GM19463 (cell line): ENCODE measurements around the gene RNF144A.

Experiments used
- ATAC-seq: cut with Tn5 transposase; IDR thresholded peaks from one replicate; pipeline ENCODE4 v1.9.1; 2021; ENCODE audit warnings: mild to moderate bottlenecking, moderate library complexity; ENCODE audit not compliant: unreplicated experiment

The RNF144A gene

DNA sequence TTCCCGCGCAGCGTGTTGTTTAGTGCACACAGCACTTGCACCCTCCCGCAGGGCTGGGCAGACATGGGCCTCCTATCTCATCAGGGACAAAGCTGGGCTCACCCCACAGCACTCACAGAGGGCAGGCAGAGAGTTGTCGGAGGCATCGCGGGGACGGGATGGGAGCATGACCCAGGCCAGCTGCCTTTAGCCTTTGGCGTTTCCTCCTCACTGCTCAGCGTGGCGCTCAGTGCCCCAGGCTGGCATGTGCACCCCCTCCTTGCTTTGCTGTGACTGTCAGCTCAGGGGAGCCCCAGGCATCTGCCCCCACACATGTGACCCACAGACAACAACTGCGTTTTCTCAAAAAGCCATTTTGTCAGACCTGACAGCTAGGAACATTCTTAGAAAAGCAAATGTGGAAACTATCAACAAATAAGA, 101.1 kb downstream of the RNF144A start:
- ATAC-seq: no peak

DNA sequence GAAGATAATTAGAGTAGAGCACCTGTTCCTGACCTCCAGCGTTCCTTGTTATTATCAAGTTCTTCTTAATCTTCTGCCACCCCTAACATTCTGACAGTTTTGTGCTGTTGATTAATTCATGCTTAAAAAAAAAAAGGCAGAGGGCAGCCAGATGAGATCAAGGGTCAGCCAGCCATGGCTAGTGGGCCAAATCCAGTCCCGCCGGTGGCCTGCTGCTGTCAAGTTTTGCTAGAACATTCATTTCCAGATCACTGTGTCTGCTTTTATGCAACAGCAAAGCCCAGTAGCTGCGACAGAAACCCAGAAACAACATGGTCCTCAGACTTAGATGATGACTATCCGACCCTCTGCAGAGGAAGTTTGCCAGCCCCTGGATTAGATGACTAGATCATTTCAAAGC, 101.6 kb downstream of the RNF144A start:
- ATAC-seq: no peak

DNA sequence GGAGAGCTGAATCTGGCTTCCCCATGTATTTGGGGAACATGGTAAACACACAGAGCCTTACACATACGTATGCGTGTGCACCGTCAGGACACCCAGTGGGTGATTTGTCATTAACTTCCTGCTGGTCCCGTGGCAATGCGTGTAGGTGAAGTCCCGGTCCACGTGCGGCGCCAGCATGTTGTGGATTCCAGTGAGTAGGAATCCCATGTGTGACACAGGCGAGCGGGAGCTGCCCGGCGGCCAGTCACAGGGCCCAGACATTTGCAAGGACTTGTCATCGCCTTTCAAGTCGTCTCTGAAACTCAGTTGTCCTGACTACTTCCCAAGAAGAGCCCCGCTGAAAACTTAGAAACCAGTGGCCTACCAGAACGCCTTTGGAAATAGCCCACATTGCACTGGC, 102.0 kb downstream of the RNF144A start:
- ATAC-seq: no peak

DNA sequence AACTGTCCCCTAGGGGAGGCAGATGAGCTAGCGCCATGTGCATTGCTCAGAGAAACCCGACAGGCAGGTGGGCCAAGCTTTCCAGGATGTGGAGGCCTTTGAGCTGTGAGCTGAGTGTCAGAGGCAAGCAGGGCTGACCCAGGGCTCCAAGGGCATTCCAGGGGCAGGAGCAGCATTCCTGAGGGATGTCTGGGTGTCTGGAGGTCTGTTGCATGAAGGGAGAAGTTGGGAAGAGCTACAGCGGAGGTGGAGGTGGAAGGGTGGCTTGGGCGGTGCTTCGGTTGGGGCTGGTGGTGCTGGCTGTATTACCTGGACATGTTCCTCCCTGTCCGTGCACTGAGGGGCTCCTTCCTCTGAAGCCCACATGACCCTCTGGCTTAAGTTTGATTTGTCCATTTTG, 102.8 kb downstream of the RNF144A start:
- ATAC-seq: no peak

DNA sequence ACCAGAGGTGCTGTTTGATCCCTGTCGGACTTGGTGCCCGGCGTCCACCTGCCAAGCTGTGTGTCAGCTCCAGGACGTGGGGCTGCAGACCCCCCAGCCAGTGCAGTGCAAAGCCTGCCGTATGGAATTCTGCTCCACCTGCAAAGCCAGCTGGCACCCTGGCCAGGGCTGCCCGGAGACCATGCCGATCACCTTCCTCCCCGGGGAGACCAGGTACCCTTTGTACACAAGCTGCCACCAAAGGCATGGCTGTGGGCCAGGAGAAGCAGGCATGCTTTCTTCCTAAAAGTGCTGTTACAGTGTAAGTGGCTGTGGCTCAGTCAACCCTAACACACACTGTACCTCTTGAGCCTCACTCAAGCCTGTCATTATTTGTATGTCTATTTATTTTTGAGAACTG, 103.3 kb downstream of the RNF144A start:
- no peak for ATAC-seq

DNA sequence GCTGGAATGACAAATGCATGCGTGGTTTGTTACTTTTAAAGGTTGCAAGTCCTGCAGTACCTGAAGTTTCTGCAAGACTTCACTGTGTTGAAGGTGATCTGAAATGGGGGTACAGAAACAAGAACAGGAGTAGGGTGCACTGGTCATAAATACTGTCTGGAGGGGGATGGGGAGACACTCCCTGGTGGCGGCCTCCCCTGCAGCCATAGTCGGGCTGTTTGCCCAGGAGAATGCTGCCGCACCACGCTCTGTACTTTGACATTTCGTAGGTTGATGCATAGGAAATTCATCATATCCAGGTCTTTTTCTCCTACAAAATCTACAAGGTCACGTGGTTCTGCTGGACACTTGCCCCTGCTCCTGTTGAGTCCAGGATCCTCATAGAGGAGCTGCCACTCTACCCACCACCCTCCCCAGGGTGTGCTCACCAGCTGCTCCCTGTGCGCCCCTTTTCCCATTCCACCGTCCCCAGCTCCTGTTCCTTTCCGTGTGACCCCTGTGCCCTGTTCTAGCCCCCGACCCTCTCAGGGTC, 103.8 kb downstream of the RNF144A start:
- ATAC-seq: no peak

DNA sequence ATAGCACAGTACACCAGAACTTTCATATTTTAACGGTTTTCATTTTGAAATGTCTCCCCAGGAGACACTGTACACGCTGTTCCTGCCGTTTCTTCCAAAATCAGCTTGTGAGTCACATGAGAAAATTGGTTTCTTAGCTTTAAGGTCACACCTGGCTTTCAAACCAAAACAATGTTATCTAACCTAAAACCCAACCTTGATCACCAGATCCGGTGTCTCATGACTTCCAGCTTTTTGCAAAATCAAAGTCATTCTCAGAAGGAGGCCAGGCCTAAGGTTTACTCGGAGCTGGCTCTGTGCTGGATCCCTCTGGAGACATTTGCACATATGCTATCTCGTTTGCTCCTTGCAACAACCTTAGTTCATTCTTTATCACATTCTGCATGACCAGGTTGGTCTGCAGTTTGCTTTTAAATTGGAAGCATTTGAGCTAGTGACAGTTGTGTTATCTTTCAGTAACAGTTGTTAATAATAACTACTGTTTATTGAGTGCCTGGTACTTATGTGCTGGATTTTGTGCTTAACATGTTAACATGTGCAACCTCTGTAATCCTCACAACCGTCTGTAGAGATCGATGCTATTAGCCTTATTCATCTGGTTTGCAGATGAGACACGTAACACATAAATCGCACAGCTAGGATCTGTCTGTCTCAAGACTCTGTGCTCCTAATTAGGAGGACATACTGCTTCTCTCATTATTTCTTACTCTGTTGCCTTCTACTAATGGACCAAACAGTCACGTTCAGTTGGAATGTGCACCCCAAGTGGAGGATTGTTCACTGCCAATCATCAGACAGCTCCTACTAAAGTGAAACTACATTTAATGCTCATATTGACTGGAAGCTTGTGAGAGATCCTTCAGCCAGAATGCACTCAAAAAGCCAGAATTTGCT, 105.5 kb downstream of the RNF144A start:
- ATAC-seq: no peak

DNA sequence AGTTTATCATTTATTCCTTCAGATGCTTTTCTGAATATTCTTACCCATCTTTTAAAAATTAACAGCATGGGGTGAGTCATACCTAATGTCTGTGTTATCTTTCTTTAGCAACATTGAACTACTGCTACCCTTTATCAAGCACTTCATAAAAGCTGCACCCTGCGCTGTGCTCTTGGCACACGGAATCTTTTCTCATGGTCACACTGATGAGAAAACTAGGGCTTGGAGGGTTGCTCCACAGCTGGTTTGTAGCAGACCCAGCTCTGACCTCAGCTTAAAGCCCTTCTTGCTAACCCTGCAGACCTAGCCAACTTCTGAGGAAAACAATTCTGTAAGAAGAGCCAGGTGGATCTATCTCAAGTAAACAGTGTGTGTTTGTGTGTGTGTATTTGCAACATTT, 106.3 kb downstream of the RNF144A start:
- no peak for ATAC-seq

DNA sequence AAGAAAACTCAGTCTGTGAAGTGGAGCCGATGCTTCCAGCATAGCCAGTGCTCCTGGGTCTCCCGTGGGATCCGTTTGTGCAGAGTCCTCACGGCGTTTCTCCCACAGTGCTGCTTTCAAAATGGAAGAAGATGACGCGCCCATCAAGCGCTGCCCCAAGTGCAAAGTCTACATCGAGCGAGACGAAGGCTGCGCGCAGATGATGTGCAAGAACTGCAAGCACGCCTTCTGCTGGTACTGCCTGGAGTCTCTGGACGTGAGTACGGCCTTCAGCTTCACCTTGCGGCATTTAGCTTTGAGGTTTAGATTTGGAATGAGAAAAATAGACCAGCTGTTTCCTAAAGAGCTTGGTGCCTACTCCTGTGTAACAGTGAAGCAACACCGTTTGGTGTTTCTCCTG, 107.0 kb downstream of the RNF144A start:
- no peak for ATAC-seq

DNA sequence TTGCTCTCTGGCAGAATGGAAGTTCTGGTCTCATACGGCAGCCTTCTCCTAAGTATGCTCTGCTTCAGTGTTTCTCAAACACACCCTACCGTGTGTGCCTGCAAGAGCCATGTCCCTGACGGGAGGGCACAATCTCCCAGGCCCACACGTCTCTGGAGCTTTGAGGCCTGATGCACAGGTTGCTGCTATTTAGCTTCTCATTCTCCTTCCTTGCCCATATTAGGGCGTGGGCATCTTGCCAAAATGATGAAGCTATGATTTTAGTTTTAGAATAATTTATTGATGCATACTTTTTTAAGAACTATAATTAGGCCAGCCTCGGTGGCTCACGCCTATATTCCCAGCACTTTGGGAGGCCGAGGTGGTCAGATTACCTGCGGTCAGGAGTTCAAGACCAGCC, 107.9 kb downstream of the RNF144A start:
- no peak for ATAC-seq

DNA sequence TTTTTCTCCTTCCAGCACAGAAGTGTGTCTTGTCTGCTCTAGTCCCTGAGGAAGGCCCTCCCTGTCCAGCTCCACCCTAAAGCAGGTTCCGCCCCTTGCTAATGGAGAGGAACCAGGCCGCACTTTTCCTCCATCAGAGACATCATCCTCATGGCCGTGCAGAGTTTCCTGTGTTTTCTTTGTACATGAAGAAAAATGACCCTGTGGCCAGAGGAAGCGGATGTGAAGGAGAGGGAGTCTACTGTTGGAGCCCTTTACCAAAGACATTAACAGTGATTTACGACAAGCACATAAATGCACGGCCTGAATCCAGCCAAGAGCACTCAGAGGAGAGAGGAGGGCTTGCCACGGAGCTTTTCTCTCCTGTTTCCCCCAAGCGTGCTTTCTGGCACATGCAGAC, 109.5 kb downstream of the RNF144A start:
- ATAC-seq: no peak

DNA sequence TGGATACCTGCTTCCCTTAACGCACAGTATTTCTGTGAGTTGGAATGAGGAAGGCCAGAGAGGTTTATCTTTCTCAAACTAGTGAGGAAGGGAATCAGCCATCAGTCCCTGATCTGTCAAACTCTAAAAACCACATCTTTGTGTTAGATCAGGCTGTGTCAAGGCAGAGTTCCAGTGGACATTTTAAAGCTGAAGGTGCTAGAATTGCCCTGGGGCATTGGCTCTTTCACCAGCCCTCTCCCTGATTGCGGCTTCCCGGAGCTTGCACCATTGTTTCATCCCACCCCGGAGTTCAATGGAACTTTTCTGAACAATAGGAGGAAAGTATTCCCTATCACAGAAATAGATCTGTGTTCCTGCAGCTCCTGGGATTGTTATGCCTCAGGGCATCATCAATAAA, 110.2 kb downstream of the RNF144A start:
- ATAC-seq: no peak

DNA sequence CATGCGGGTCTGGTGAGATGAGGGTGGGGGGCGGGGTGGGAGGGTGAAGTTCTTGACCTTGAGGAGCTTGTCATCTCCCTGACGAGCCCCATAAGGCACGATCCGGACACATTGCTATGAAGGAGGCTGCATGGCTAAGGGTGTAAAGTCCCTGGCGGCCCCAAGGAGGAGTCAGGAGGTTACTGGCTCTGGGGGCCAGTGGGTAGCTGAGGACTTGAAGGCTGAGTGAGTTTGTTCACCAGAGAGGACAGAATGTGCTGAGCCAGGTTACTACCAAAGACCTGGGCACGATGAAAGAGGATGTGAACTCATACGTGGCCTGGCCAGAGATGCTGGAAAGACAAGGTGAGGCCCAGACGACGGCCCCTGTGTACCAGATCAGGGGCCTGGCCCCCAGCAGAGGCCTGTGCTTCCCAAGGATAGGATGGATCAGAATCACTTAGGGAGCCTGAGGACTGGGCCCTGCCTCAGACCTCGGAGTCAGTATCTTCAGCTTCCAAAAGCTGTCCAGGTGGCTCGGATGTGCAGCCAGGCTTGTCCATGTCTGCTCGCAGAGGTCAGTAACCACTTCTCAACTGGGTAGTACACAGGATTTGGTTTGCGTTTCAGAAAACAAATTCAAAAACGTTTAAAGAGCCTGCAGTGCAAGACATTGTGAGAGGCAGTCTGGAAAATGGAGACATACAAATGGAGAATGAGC, 110.9 kb downstream of the RNF144A start:
- no peak for ATAC-seq

DNA sequence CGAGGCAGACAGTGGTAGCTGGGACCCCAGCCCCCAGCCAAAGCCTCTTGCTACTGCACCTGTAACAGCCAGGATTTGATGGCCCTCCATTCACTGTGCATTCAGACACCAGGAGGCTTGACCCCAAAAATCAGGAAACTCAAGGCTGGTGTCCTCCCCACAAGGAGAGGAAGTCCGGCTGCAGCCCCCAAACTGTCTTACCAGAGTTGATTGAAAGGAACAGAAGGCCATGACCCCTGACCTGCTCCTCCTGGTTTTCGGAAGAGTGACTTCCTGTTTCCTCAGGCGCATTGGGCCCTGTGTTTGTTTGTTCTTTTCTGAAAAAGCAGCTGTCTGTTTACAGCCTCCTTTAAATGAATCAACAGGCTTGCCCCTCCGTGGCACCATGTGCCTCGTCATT, 111.6 kb downstream of the RNF144A start:
- ATAC-seq: no peak

DNA sequence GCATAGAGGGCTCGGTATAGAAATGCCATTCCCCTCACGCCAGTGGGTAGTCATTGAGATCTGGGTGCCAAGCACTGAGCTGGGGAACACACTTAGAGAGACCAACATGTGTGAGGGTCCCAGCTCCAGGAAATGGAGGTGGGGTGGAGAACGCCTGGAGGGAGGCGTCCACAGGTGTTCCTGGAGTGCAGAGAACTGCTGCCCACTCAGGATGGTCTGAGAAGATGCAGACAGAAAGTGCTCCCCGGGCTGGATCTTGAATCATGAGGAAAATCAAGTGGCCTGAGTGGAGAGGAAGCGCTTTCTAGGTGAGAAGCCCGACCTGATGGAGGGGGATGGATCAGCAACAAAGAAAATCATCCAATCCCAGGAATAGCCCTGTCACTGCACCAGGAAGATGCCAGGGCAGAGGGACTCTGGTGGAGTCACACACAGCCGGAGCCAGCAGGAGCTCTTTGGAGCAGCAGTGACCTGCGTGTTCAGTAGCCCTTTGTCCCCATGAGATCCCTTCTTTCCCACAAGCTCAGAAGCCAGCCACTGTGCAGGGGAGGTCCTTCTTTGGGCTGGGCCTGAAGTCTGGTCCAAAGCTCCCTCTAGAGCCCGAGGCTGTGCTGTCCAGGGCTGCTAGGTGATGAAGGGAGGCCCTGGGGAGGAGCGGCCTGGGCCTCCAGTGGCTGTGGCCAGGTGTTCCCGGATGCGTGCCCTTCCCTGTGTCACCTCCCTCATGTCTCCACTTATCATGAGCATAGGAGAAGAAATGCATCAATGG, 112.3 kb downstream of the RNF144A start:
- ATAC-seq: no peak

DNA sequence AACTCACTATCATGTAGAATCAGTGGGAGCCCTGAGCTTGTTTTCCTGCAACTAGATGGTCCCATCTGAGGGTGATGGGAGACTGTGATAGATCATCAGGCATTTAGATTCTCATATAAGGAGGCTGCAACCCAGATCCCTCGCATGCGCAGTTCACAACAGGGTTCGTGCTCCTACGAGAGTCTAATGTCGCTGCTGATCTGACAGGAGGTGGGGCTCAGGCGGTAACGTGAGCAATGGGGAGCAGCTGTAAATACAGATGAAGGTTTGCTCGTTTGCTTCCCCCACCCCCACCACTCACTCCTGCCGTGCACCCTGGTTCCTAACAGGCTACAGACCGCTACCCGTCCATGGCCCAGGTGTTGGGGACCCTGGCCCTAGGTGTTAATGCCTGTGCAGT, 113.6 kb downstream of the RNF144A start:
- ATAC-seq: no peak

DNA sequence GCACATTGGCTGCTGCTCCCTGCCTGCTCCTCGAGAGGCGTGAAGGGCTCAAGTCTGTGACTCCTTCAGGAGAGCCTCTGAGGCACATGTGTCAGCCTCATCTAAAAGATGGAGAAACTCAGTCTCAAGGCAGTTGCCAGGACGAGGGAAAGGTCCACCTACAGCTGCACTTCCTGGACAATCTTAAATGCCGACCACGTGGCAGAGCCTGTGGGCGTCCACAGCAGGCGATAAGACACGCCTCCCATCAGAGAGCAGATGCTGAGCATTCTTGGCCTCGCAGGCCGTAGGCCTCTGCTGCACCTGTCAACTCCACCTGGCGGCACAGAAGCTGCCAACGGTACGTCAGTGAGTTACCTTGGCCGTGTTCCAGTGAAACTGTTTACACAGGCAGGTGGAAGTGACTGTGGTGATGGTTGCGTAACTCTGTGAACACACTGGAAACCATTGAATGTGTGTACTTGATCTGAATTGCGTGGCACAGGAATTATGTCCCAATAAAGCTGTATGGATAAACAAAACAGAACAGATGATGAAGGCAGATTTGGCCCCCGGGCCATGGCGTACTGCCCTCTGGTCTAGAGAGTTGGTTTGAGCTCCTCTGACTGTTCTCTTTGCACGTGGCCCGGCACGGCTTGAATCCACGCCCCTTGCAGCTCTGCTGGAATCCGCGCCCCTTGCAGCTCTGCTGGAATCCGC, 114.5 kb downstream of the RNF144A start:
- no peak for ATAC-seq

DNA sequence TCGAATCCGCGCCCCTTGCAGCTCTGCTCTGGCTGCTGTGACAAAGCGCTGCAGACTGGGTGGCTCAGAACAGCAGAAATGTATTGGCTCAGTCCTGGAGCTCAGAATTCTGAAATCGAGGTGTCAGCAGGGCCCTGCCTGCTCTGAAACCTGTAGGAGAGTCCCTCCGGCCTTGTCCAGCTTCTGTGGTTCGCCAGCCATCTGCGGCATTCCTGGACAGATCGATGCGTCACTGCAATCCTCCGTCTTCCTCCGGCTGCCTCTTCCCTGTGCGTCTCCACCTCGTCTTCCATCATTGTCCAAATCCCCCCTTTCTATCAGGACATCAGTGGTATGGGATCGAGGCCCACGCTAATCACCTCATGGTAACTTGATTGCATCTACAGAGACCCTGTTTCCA, 115.2 kb downstream of the RNF144A start:
- ATAC-seq: no peak

DNA sequence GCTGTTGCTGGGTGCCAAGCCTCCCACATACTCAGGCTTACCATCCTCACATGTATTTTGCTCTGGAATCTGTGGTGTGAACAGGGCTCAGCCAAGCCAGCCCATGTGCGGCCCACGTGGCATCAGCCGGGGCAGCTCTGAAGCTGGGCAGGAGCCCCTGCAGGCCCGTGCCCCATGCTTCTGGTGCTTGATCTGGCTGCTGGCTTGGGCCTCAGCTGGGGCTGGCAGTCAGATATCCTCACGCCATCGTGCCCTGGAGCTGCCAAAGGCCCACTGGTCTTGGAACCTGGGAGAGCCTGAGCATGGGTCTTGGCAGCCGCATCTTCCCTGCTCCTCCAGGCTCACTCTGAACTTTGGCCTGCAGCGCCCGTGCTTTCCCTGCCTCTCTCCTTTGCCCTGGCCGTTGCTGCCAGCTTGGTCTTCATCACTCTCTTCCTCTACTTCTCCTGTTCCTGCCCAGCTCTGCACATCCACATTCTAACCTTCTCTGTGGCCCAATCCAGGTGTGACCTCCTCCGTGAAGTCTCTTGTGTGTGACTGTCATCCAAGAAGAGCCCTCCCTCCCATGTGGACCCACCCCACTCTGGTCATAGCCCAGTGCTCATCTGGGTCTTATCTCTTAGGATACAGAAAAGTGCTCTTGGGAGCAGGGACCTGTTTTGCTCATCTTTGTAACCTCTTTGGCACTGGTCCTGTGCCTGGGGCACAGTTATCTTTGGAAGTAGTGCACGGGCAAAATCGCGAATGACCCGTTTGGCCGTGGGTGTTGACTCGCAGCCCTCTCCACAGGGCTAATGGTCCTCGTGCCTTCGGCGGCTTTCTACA, 116.1 kb downstream of the RNF144A start:
- ATAC-seq: no peak

DNA sequence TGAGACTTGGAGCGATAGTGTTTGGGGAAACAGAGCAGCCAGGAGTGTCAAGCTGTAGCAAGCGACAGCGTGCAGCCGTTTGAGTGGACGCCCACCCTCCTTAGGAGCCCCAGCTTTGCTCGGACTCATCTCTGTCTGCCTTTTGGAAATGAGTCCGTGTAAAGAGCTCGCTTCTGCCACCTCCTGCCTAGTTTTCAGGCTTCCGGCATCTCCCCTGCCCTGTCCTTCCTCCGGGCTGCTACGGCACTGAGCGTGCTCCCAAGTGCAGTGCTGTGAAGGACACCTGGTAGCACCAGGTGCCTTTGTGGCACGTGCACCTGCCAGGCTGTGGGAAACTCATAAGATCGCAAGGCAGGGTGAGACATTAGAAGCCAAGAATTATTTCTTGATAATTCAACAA, 117.1 kb downstream of the RNF144A start:
- ATAC-seq: no peak
